Measurements from ENCODE around the gene TBL3. TPM values are rescaled to one million over a fixed set of nuclear protein-coding genes. Genes with fewer than 3 reads are reported as not detected.

TBL3 gene
- total and polyA plus RNA-seq, 9 of the 15 experiments (the other 6 are each of a cell fraction or from before 2014, with no cell fraction given): 0.97 to 117 (median 24.5) TPM

DNA sequence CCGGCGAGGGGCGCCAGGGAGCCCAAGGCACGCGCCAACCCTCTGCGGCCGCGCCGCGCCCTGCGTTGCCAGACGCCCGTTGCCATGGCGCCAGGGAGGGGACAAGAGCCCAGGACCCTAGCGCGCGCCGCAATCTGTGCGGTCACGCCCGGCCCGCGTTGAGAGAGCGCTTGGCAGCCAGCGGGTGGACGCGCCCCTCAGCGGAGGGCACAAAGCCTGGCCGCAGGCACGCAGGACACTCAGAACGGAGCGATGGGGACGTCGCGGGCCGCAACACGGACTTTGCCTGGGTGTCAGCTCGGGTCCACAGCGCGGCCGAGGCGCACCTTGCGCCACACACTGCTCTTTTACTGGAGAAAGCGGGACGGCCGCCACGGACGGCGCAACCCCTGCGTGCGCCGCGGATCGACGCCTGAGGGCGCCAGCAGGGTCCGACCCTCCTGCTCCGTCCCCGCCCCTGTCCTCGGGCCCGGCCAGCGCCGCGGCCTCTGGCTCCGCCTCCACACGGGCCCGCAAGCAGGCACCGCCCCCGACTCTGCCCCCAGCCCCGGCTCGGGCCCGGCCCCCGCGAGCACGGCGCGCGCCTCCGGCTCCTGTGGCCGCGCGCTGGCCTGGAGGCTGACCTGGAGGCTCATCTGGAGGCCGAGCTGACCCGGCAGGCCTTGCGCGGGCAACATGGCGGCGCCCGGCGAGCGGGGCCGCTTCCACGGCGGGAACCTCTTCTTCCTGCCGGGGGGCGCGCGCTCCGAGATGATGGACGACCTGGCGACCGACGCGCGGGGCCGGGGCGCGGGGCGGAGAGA is 11.9 kb downstream of the TBL3 start, which contains the start of gene GFER (continued):
- TF ChIP-seq, protein P1, sequence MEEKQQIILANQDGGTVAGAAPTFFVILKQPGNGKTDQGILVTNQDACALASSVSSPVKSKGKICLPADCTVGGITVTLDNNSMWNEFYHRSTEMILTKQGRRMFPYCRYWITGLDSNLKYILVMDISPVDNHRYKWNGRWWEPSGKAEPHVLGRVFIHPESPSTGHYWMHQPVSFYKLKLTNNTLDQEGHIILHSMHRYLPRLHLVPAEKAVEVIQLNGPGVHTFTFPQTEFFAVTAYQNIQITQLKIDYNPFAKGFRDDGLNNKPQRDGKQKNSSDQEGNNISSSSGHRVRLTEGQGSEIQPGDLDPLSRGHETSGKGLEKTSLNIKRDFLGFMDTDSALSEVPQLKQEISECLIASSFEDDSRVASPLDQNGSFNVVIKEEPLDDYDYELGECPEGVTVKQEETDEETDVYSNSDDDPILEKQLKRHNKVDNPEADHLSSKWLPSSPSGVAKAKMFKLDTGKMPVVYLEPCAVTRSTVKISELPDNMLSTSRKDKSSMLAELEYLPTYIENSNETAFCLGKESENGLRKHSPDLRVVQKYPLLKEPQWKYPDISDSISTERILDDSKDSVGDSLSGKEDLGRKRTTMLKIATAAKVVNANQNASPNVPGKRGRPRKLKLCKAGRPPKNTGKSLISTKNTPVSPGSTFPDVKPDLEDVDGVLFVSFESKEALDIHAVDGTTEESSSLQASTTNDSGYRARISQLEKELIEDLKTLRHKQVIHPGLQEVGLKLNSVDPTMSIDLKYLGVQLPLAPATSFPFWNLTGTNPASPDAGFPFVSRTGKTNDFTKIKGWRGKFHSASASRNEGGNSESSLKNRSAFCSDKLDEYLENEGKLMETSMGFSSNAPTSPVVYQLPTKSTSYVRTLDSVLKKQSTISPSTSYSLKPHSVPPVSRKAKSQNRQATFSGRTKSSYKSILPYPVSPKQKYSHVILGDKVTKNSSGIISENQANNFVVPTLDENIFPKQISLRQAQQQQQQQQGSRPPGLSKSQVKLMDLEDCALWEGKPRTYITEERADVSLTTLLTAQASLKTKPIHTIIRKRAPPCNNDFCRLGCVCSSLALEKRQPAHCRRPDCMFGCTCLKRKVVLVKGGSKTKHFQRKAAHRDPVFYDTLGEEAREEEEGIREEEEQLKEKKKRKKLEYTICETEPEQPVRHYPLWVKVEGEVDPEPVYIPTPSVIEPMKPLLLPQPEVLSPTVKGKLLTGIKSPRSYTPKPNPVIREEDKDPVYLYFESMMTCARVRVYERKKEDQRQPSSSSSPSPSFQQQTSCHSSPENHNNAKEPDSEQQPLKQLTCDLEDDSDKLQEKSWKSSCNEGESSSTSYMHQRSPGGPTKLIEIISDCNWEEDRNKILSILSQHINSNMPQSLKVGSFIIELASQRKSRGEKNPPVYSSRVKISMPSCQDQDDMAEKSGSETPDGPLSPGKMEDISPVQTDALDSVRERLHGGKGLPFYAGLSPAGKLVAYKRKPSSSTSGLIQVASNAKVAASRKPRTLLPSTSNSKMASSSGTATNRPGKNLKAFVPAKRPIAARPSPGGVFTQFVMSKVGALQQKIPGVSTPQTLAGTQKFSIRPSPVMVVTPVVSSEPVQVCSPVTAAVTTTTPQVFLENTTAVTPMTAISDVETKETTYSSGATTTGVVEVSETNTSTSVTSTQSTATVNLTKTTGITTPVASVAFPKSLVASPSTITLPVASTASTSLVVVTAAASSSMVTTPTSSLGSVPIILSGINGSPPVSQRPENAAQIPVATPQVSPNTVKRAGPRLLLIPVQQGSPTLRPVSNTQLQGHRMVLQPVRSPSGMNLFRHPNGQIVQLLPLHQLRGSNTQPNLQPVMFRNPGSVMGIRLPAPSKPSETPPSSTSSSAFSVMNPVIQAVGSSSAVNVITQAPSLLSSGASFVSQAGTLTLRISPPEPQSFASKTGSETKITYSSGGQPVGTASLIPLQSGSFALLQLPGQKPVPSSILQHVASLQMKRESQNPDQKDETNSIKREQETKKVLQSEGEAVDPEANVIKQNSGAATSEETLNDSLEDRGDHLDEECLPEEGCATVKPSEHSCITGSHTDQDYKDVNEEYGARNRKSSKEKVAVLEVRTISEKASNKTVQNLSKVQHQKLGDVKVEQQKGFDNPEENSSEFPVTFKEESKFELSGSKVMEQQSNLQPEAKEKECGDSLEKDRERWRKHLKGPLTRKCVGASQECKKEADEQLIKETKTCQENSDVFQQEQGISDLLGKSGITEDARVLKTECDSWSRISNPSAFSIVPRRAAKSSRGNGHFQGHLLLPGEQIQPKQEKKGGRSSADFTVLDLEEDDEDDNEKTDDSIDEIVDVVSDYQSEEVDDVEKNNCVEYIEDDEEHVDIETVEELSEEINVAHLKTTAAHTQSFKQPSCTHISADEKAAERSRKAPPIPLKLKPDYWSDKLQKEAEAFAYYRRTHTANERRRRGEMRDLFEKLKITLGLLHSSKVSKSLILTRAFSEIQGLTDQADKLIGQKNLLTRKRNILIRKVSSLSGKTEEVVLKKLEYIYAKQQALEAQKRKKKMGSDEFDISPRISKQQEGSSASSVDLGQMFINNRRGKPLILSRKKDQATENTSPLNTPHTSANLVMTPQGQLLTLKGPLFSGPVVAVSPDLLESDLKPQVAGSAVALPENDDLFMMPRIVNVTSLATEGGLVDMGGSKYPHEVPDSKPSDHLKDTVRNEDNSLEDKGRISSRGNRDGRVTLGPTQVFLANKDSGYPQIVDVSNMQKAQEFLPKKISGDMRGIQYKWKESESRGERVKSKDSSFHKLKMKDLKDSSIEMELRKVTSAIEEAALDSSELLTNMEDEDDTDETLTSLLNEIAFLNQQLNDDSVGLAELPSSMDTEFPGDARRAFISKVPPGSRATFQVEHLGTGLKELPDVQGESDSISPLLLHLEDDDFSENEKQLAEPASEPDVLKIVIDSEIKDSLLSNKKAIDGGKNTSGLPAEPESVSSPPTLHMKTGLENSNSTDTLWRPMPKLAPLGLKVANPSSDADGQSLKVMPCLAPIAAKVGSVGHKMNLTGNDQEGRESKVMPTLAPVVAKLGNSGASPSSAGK (IDR thresholded peaks at IDR 0.05): no peak
- TF ChIP-seq, protein P2, sequence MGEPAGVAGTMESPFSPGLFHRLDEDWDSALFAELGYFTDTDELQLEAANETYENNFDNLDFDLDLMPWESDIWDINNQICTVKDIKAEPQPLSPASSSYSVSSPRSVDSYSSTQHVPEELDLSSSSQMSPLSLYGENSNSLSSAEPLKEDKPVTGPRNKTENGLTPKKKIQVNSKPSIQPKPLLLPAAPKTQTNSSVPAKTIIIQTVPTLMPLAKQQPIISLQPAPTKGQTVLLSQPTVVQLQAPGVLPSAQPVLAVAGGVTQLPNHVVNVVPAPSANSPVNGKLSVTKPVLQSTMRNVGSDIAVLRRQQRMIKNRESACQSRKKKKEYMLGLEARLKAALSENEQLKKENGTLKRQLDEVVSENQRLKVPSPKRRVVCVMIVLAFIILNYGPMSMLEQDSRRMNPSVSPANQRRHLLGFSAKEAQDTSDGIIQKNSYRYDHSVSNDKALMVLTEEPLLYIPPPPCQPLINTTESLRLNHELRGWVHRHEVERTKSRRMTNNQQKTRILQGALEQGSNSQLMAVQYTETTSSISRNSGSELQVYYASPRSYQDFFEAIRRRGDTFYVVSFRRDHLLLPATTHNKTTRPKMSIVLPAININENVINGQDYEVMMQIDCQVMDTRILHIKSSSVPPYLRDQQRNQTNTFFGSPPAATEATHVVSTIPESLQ (CRISPR knock-in tag; IDR thresholded peaks at IDR 0.05): no peak
- TF ChIP-seq HEY1 (CRISPR knock-in tag; IDR thresholded peaks at IDR 0.05; ENCODE audit: borderline replicate concordance): no peak
- TF ChIP-seq NELFE (IDR thresholded peaks at IDR 0.05; ENCODE audit: insufficient read depth, insufficient read length): no peak
- TF ChIP-seq SREBF2 (CRISPR knock-in tag; IDR thresholded peaks at IDR 0.05): no peak
- TF ChIP-seq, protein P3, sequence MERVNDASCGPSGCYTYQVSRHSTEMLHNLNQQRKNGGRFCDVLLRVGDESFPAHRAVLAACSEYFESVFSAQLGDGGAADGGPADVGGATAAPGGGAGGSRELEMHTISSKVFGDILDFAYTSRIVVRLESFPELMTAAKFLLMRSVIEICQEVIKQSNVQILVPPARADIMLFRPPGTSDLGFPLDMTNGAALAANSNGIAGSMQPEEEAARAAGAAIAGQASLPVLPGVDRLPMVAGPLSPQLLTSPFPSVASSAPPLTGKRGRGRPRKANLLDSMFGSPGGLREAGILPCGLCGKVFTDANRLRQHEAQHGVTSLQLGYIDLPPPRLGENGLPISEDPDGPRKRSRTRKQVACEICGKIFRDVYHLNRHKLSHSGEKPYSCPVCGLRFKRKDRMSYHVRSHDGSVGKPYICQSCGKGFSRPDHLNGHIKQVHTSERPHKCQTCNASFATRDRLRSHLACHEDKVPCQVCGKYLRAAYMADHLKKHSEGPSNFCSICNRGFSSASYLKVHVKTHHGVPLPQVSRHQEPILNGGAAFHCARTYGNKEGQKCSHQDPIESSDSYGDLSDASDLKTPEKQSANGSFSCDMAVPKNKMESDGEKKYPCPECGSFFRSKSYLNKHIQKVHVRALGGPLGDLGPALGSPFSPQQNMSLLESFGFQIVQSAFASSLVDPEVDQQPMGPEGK (CRISPR knock-in tag; IDR thresholded peaks at IDR 0.05; ENCODE audit: borderline replicate concordance): no peak
- no peak for TF ChIP-seq KLF10 (CRISPR knock-in tag; IDR thresholded peaks at IDR 0.05)
- peak; percentile 82 for TF ChIP-seq FOXJ2 (tag; IDR thresholded peaks at IDR 0.05)
- TF ChIP-seq PHB (CRISPR knock-in tag; IDR thresholded peaks at IDR 0.05): no peak
- TF ChIP-seq ZKSCAN8 (CRISPR knock-in tag; IDR thresholded peaks at IDR 0.05): no peak
- TF ChIP-seq RBFOX2 (IDR thresholded peaks at IDR 0.05; ENCODE audit: low read depth, low read length): peak; percentile 83
- no peak for TF ChIP-seq HDGF (IDR thresholded peaks at IDR 0.05)
